ENCODE measurements around the gene RAB5A.

- no peak for TF ChIP-seq CTCF (conservative IDR thresholded peaks at IDR 0.05; ENCODE audit: low read depth, low read length)
- TF ChIP-seq EZH2 (IDR thresholded peaks at IDR 0.05; ENCODE audit: low read length, unreplicated experiment) = no peak
These were observed 55.0 kb downstream of the RAB5A start for GRCh38 chr3:20001932-20002331.

Data from PC-3 (cell line).